Fibroblast of skin of scalp (primary cell): Measurements from ENCODE around the gene GRIN2A.

ENCODE experiments used
- DNase-seq: peaks from one replicate; pipeline ENCODE4 v3.0.0-alpha.2; 2013

The GRIN2A gene

DNA sequence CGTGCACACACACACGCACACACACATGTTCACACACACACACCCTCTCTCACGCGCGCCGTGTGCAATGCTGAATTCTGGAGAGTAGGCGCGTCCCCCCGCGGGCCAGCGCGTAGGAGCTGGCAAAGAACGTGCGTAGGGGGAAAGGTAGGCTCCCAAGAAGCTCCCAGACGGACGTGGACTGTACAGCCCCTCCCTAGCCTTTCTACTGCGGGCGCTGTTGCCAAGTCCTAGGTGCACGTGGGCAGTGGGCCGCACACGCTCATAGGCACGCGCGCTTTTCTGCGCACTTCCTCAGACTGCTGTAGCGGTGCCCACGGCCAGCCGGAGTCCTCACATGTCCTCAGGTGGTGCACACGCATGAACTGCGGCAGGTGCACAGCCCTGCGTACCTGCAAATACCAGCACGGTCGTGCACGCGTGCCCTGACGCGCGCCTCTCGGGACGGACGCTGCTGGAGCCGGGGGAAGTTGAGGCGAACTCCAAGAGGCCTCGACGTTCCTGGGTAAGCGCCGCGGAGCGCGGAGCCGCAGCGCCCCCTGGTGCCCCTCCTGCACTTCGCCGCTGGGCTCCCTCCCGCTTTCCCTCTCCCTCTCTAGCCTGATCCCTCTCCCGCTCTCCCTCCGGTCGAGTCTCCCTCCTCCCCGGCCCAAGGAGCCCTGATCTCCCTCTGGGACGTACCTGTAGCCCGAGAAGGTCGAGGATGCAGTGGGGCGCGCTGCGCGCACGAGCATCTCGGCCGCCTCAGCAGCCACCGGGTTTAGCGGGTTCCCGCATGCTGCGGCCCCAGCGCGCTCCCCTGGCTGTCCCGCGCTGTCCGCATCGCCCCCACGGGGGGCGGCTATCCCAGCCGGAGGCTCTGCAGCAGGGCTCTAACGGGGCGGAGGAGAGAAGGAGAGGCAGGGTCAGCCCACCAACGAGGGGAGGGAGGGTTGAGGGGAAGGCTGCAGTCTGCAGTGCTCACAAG is 749 bp downstream of the GRIN2A start:
- peak; percentile 48 for DNase-seq

DNA sequence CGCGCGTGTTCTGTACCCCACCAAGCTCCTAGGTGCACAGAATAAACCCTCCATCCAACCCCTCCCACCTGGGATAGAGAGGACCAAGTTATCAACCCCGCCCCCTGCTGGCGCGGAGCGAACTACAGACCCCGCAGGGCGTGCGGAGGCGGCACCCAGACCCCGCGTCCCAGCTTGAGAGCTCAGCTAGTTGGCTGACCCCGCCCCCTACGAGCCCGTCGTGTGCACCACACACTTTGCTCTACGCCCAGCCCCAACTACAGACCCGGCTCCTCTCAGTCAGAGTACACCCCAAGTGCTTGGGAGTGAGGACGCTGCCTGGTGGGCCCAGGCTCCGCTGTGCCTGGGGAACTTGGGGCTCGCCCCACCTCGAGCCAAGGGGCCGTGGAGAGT is 1.5 kb downstream of the GRIN2A start:
- DNase-seq = peak; percentile 4

DNA sequence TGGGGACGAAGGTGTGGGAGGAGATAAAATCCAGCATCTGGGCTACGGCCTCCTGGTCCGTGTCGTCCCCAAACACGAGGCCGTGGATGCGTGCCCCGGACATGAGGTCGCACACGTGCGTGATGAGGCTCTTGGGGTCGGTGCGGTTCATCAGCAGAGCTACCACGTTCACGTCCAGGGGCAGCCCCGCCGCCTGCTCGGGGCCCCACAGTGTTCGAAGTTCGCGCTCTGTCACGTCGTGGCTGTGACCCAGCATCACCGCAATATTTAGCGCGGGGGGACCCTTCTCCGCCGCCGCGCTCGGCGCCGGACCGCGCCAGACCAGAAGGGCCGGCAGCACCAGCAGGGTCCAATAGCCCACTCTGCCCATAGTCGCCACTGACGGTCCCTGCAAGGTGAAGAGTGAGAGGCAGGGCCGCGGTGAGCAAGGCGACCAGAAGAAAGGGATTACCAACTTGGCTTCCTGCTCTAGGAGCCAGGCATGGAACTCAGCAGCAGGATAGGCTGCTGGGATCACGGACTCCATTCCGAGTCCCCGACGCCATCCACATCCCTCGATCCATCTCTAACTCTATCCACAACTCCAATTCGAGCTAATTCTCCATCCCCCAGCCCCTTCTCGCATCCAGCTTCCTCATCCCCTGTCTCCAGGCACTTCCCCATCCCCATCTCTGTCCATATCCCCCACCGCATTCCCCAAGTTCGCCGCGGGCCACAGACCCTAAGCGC is 2.0 kb downstream of the GRIN2A start:
- no peak for DNase-seq

DNA sequence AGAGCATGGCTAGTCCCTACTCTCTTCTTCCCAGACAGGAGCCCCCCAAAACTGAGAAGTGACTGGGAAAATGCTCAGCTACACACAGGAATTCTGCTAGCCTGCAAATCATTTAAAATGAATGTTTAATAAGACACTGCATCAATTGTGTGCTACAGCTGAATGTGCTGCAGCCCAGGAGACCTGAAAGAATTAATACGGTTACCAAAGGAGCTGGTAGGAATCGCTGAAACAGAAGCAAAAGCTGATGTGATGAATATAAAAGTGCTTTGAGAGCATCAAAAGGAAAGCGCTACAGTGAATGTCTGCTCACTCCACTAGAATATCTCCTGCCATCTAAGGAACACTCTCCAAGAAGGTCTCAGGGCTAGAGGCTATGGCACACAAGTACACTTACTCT is 3.7 kb downstream of the GRIN2A start:
- no peak for DNase-seq

DNA sequence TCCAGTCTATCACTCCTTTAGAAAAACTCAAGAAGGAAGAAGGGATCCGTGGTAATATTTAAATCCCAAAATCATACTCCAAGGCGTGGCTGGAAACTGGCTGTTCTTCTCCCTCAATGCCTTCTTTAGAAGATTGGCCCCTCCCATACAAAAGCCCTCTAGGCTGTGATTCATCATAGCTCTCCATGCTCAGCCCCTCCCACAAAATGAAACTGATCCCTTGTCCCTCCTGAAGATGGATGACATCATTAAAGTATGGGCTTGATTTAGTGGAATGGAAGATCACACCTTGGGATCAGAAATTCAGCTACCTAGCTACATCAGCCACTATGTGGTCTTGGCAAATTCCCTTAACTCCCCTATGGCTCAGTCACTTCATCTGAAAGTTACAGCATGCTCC is 4.1 kb downstream of the GRIN2A start:
- DNase-seq = peak; percentile 5

DNA sequence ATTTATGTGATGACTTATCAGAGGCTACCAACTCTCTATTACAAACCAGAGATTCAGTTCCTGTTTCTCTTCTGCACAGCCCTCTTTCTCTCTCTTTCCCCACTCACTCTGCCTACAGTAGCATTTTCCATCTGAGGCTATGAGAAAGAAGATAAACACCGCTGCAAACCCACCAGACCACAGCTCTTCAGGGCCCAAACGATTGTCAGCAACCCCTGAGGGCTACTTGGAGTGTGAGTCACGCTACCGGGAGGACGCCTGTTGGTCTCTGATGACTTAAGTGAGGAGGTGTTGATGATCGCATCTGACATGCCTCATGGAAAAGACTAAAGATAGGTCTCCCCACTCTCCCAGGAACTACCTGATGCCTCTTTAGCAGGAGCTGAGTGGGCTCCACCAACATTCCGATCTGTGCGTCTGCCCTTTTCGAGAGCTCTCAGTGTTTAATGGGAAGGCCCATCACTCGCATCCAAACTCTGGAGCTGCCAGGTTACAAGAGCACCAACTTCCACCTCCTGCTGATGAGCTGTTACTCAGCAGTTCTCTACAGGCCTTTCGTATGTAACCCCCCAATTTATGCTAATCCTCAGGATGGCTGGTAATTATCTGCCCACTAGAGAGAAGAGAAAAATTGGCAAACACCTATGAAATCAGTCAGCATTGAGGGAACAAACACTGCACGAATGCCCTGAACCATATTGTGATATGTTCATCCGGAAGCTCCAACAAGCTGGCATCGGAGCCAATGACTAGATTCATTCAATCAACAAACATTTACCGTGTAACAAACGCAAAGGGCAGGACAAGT is 9.2 kb downstream of the GRIN2A start:
- DNase-seq = peak; percentile 23

DNA sequence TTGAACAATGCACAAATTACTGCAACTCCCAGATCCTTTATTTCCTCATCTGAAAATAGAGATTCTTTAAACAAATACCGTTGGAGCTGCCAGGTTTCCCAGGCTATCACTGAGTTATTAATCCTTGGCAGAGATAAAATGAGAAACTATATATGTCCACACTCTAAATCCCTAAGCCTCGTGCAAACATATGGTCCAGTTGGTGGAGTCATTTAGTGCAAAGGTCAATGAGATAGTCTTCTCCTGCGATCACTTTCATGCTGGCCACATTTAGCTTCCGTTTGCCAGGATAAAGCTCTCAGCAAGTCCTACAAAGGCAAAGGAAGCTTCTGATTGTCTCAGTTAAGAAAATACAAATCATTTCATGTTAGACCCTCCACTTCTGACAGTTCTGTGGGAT is 11.0 kb downstream of the GRIN2A start:
- DNase-seq = no peak

DNA sequence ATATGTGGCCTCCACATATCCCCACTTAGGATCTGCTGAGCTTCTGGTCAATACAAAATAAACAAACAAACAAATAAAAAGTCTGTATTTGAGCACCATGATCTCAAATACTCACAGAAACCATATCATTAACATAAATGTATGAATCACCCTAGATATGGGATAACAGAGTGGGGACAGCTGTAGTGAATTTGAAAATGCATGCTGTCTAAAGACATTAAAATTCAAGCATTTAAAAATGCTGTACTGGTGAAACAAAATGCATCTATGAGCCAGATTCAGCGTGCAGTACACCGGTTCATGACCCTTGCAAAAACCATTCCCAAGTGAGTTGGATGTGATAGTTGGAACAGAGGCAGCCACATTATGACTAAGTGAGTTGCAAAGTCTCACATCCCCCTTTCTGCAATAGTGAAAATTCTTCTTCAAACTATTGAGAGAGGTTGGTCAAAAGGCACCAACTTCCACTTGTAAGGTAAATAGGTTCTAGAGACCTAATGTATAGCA is 12.3 kb downstream of the GRIN2A start:
- DNase-seq = no peak

DNA sequence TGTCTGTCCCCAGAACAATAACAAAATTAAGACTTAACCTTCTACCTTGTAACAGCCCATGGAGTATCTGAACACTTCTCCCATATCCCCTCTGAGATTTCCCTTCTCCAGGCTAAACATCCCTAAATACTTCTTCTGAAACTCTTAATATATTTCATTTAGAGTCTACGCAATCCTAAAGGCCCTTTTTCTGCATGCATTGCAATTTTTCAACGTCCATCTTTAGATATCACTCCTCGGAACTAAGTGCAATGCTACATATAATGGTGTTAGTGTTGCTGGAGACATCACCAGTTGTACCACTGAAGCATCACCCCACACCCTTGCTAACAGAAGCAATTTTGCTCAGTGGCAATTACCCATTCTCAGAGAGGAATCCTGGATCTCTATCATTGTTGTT is 13.2 kb downstream of the GRIN2A start:
- DNase-seq = no peak

DNA sequence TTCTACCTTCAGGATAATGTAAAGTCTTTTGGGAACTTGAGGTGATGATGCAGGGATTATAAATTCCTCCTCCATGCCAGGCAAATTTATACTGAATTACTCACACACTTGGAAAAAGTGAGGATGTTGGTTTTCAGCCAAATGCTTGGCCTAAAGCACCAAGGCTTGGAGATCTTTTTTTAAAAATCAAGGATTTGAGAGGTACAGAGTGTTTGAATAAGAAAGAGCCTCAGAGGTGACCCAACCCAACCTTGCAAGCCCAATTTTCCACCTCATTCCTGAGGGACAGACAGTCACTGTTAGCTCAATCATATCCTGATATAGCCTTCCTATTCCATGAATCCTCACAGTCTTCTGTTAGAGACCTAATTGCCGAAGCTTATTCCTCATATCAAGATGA is 14.0 kb downstream of the GRIN2A start:
- peak; percentile 16 for DNase-seq

DNA sequence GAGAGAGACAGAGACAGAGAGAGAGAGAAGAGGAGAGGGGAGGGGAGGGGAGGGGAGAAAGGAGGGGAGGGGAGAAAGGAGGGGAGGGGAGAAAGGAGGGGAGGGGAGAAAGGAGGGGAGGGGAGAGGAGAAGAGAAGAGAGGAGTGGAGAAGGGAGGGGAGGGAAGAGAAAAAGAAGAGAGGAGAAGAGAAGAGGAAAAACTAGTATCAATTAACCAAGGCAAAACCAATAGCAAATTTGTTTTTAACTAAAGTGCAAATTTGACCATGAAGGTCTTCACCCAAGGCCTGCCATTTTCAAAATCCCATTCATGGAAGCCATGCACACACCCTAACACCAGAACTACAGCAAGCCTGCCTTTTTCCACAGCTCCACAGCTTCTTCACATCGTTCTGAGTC is 16.6 kb downstream of the GRIN2A start:
- no peak for DNase-seq

DNA sequence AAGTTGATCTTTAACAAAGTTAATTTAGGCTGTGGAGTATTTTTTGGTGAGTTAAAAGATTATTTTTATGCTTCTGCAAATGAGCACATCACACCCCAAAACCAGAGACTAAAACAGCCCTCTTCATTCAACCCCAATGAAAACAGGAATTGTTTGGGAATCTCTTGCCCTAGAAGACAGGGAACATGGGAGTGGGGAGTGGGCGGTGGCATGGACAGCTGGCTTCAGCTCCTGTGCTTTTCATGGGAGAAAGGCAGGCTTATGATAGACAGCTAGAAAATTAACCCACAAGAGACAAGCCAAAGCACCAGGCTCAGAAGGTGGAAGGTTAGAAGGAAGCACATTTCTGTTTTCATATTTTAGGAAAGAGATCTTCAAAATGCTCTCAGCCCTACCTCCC is 19.2 kb downstream of the GRIN2A start:
- no peak for DNase-seq

DNA sequence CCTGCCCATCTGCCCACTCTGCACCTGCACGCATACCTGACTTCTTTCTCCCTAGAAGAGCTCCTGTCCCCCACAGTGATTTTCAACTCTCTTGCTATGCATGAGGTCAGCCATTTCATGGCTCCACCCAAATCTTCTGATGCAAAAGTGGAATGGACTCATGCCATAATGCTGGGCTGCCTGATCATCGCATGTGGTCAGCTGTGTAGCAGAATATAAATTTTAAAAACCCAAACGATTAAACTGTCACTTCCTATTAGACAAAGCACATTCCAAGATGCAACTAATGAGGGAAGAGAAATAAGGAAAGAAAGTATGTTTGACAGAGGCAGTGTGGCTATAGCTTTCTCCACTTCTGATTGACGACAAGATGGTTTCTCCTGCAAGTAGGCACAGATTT is 26.1 kb downstream of the GRIN2A start:
- DNase-seq = no peak

DNA sequence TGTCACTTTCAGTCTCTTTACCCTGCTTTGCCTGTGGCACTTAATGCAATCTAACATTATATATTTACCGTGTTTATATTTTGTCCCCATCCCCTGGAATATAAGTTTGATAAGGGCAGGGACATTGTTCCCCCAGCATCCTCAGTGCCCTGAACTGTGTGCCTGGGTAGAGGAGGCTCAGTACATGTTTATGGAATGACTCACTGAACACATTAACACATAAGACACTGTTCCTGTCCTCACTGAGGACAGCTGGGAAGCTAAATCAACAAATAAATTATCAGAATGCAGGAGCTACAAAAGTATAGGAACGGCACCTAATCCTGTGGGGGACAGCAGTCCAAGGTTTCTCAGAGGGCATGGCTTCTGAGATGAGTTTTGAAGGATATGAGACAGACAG is 27.8 kb downstream of the GRIN2A start:
- no peak for DNase-seq

DNA sequence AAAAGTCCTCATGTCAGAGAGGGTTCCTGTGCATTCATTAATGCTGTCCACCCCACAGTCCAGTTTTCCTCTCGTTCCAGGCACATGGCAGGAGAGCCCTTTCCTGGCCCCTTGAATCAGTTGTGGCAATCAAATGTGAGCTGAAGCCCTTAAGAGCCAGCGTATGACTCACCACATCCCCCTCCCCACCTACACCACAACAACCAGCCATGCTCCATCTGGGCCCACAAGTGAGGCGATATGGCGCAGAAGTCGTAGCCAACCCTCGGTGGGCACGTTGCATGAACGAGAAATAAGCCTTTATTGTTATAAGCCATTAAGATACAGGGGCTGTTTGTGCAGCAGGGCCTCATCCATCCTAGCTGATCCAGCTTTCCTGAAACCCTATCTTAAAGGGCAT is 28.2 kb downstream of the GRIN2A start:
- no peak for DNase-seq

DNA sequence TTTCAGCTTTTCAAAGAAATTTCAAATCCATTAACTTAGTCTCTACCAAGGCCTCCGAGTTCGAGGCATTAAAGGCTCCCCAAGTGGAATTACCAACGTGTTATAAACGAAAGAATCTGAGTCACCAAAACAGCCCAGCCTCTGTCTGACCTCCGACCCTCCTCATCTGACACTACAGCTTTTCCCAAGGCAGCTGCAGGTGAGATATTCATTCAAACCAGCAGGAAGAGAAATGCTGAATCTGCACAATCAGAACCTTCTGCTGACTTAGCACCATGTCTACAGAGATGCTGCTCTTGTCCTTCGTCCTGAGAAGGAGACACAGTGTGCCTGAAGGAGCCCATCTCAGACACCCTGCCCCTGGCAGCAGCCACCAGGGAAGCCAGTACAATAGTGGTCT is 30.5 kb downstream of the GRIN2A start:
- DNase-seq = no peak

DNA sequence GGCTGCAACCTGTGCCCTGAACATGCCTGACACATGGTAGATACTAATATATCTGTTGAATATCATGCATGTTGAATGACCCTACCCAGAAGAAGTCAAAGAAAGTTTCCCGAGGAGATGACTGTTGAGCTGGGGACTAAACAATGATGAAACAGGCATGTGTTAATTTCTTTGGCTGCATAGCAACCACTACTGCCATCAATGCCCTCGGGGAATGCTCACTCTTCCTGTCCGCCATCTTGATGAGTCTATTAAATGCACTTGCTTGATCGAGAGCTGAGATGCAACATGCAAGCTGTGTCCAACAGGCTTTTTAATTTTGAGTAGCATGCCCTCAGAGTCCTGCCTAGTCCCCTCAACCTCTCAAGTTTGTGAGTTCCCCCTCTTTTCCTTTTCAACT is 31.3 kb downstream of the GRIN2A start:
- DNase-seq = no peak

DNA sequence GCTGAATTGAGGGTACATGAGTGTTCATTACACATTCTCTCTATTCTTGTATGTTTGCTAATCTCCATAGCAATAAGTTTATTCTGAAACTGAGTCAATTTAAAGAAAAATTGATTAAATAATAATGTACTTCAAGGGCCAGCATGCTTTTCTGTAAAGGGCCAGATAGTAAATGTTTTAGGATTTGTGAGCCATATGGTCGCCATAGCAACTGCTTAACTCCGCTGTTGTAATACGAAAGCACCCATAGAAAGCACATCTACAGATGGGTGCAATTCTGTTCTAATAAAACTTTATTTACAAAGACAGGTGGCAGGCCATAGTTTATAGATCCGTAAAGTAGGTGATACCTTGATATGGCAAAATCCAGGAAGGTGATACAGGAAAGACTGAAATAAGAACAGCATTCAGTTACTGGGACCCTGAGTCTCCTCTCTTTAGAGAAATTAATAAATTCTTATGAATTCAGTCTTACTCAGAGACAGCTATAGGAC is 36.6 kb downstream of the GRIN2A start:
- DNase-seq = no peak

DNA sequence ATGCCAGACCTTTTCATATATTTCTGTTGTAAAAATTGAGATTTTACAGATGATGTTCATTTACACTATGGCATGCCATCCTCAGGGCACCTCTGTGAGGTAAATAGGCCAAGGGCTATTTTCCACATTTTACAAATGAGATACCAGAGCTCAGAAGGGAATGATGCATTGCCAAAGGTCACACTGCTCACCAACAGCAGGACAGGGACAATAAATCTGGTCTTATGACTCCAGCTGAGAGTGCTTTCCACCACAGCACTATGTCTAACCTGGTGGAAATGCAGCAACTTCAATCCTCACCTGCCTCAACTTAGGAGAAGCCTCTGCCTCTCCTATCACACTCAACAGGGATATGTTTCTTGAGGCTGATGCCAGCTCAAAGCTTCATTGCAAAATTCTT is 40.6 kb downstream of the GRIN2A start:
- no peak for DNase-seq

DNA sequence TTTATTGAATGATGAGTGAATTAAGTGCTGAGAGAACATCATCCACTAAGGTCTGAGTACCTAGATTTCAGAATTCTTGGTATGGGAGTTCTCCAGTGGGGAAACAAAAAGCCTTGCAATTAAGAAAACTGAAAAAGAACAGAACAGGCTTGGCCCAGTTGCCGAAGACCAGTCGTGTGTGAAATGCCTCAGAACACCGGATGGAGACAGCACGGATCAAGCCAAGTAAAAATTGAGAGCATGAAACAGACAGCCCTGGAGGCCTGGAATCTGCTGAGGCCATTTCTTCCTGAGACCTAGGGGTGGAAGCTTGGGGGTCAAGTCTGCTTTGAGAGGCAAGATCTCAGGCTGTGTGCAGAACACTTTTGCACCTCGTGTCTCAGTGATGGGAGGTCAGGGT is 43.3 kb downstream of the GRIN2A start:
- DNase-seq = no peak

DNA sequence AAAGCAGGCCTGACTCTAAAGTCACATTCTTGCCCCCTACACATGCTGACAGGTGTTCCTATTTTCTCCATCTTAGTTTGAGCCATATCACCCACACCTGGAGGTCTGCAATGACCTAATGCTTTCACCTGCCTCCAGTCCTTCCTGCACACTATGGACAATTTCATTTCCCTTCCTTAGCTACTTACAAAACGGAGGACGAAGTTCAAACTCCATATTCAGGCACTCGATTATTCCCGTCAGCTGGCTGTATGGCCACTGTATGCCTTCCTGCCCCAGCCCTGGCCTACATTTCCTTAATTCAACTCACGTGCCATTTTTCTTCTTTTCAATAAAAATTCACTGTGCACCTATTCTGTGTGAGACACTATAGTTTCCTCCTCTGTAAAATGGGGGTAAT is 44.9 kb downstream of the GRIN2A start:
- DNase-seq = no peak

DNA sequence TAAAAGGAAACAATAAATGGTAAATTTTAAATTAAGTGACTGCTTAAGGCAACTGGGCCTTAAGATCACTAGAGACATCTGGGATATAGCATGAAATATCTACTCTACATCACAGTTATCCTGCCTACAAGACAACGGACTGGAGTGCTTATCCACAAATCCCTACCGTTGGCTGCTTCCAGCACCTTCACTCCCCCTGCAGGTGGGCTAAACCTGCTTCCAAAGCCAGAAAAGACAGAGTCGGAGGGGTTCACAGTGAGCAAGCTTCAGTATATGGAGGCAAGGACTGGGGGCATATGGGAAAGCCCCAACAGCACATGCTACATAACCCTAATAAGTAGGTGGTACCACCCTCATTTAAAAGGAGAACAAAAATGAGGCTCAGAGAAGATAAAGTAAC is 45.3 kb downstream of the GRIN2A start:
- DNase-seq = no peak

DNA sequence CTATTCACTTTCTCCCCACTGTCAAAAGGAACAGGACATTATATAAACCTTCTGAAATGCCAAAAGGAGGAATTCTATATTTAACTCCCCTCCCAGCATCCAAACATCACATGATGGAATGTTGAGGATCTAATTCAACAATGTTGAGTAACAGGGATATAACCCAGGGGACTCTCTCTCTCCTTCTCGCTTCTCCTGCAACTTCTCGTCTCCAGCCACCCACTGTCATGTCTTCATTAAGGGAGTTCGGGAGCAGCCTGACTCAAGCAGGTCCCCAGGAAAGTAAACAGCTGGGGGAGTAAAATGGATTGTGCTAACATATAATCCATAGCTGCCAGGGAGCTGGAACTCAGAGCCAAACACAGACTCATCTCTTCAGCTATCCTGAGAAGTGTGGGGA is 51.7 kb downstream of the GRIN2A start:
- peak; percentile 16 for DNase-seq
